IPS-18a (cell line): Measurements from ENCODE around the gene CADM2.

ENCODE experiments used
- H3K27ac ChIP-seq: one replicate; pipeline ENCODE4 v1.5.1; 2013; ENCODE audit warnings: low read length
- H3K27me3 ChIP-seq: one replicate; pipeline ENCODE4 v1.6.1; 2013; ENCODE audit warnings: mild to moderate bottlenecking, low read length; ENCODE audit not compliant: control insufficient read depth, insufficient read depth
- H3K36me3 ChIP-seq: one replicate; pipeline ENCODE4 v1.6.1; 2013; ENCODE audit warnings: low read depth, low read length; ENCODE audit not compliant: control insufficient read depth
- H3K4me1 ChIP-seq: one replicate; pipeline ENCODE4 v1.6.1; 2013; ENCODE audit warnings: low read depth, low read length; ENCODE audit not compliant: control insufficient read depth
- H3K4me3 ChIP-seq: one replicate; pipeline ENCODE4 v1.5.1; 2013; ENCODE audit warnings: low read length
- H3K9ac ChIP-seq: one replicate; pipeline ENCODE4 v1.6.1; 2013; ENCODE audit warnings: mild to moderate bottlenecking, low read length, moderate library complexity
- H3K9me3 ChIP-seq: one replicate; pipeline ENCODE4 v1.6.1; 2013; ENCODE audit warnings: low read depth, low read length; ENCODE audit not compliant: control insufficient read depth

The CADM2 gene

GRCh38 chr3:84987706-84988504 is 29.1 kb downstream of the CADM2 start:
- Histone ChIP-seq H3K27ac (no peak overlapping the region), H3K36me3 (no peaks in the 10 kb centered on the region), H3K9ac (no peak overlapping the region), H3K27me3 (no peaks in the 10 kb centered on the region), H3K4me3 (no peak overlapping the region), H3K4me1 (peaks cover 25% of the 10 kb centered on the region), H3K9me3 (no peaks in the 10 kb centered on the region)

- Histone ChIP-seq H3K36me3 (no peaks in the 10 kb centered on the region), H3K4me3 (no peak overlapping the region), H3K9me3 (no peaks in the 10 kb centered on the region), H3K9ac (no peak overlapping the region), H3K4me1 (peaks cover 21% of the 10 kb centered on the region), H3K27me3 (no peaks in the 10 kb centered on the region), H3K27ac (no peak overlapping the region)
These were observed 30.3 kb downstream of the CADM2 start for GRCh38 chr3:84989102-84989501.

GRCh38 chr3:84991422-84991900 is 32.7 kb downstream of the CADM2 start:
- Histone ChIP-seq H3K9ac (no peak overlapping the region), H3K4me1 (peaks cover 4% of the 10 kb centered on the region), H3K36me3 (no peaks in the 10 kb centered on the region), H3K27ac (no peak overlapping the region), H3K4me3 (no peak overlapping the region), H3K9me3 (no peaks in the 10 kb centered on the region), H3K27me3 (no peaks in the 10 kb centered on the region)

GRCh38 chr3:84993956-84994355 is 35.2 kb downstream of the CADM2 start:
- H3K27me3 ChIP-seq = no peaks in the 10 kb centered on the region
- H3K36me3 ChIP-seq = no peaks in the 10 kb centered on the region
- no peaks in the 10 kb centered on the region for H3K9me3 ChIP-seq
- H3K27ac ChIP-seq = no peak overlapping the region
- H3K4me3 ChIP-seq = no peak overlapping the region
- H3K4me1 ChIP-seq = peaks cover 9% of the 10 kb centered on the region
- H3K9ac ChIP-seq = no peak overlapping the region

GRCh38 chr3:84998545-84998944 is 39.8 kb downstream of the CADM2 start:
- no peaks in the 10 kb centered on the region for H3K27me3 ChIP-seq
- peaks cover 13% of the 10 kb centered on the region for H3K4me1 ChIP-seq
- no peaks in the 10 kb centered on the region for H3K36me3 ChIP-seq
- H3K9me3 ChIP-seq = no peaks in the 10 kb centered on the region
- H3K27ac ChIP-seq = no peak overlapping the region
- no peak overlapping the region for H3K9ac ChIP-seq
- H3K4me3 ChIP-seq = no peak overlapping the region

GRCh38 chr3:85003479-85003878 is 44.7 kb downstream of the CADM2 start:
- Histone ChIP-seq H3K27ac (no peak overlapping the region), H3K9ac (no peak overlapping the region), H3K27me3 (no peaks in the 10 kb centered on the region), H3K9me3 (no peaks in the 10 kb centered on the region), H3K4me3 (no peak overlapping the region), H3K4me1 (peaks cover 19% of the 10 kb centered on the region), H3K36me3 (no peaks in the 10 kb centered on the region)

- Histone ChIP-seq H3K27me3 (no peaks in the 10 kb centered on the region), H3K36me3 (no peaks in the 10 kb centered on the region), H3K27ac (no peak overlapping the region), H3K4me3 (no peak overlapping the region), H3K9me3 (no peaks in the 10 kb centered on the region), H3K9ac (no peak overlapping the region), H3K4me1 (peaks cover 12% of the 10 kb centered on the region)
These were observed 45.4 kb downstream of the CADM2 start for GRCh38 chr3:85004147-85004546.

GRCh38 chr3:85005946-85006345 is 47.2 kb downstream of the CADM2 start:
- Histone ChIP-seq H3K4me1 (peaks cover 9% of the 10 kb centered on the region), H3K4me3 (no peak overlapping the region), H3K9me3 (no peaks in the 10 kb centered on the region), H3K9ac (no peak overlapping the region), H3K27me3 (no peaks in the 10 kb centered on the region), H3K27ac (no peak overlapping the region), H3K36me3 (no peaks in the 10 kb centered on the region)

GRCh38 chr3:85007195-85008094 is 48.7 kb downstream of the CADM2 start:
- Histone ChIP-seq H3K27me3 (no peaks in the 10 kb centered on the region), H3K36me3 (no peaks in the 10 kb centered on the region), H3K27ac (no peak overlapping the region), H3K4me3 (no peak overlapping the region), H3K9ac (no peak overlapping the region), H3K4me1 (peaks cover 9% of the 10 kb centered on the region), H3K9me3 (no peaks in the 10 kb centered on the region)

GRCh38 chr3:85020828-85021227 is 62.0 kb downstream of the CADM2 start:
- Histone ChIP-seq H3K9me3 (no peaks in the 10 kb centered on the region), H3K9ac (no peak overlapping the region), H3K4me3 (no peak overlapping the region), H3K27ac (no peak overlapping the region), H3K36me3 (no peaks in the 10 kb centered on the region), H3K27me3 (no peaks in the 10 kb centered on the region), H3K4me1 (peaks cover 9% of the 10 kb centered on the region)

- Histone ChIP-seq H3K4me3 (no peak overlapping the region), H3K27ac (no peak overlapping the region), H3K4me1 (peaks cover 18% of the 10 kb centered on the region), H3K36me3 (no peaks in the 10 kb centered on the region), H3K27me3 (no peaks in the 10 kb centered on the region), H3K9me3 (no peaks in the 10 kb centered on the region), H3K9ac (no peak overlapping the region)
These were observed 71.3 kb downstream of the CADM2 start for GRCh38 chr3:85030052-85030451.
